RCC 7860 (cell line): ENCODE results near the gene SMURF2.
"Not testable (repeated sequence)": the region's sequence is repeated elsewhere in the genome, so short reads cannot be mapped to it uniquely, and the experiment has no call there.

Experiments used
- DNase-seq: peaks from one replicate; pipeline ENCODE4 v3.0.0-alpha.2; 2015; ENCODE audit warnings: low spot score
- FAIRE-seq: peaks from 2 replicates; lab custom pipeline; 2012; peaks lifted over from hg19 to GRCh38; lab: Jason Lieb, UNC

The SMURF2 gene

DNA sequence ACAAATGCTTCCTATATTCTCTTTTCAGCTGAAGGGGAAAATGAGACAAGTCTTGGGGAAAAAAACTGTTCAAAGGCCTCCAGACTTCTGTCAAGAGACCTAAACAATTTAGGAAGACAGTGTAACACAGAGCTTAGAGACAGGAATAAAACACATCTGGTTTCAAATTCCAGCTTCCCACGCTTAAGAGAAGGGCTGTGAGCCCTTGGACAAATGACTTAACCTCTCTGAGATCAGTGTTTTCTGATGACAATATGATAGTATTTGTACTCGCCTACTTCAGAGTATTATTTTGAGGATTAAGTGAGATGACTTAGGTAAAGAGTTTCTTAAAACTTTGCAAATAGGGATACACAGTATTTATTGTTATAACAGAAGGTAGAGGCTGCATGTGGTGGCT, 29.5 kb downstream of the SMURF2 start:
- DNase-seq (no peak), FAIRE-seq (no peak)

DNA sequence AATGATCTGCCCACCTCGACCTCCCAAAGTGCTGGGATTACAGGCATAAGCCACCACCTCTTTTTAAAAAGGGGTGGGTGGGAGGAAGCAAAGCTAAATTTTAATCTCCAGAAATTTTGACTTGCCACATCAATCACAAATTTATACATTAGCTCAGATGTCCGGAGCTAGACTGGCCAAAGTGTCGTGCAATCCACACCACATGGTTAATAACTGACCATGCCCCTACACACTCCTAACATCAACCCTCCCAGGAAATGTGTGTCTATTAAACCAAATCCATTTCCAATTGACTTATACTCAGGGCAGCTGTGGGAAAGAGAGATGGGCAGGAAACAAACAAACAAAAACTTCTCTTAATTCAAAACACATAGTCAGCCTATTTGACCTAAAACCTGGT, 29.9 kb downstream of the SMURF2 start:
- FAIRE-seq = peak; percentile 93
- DNase-seq = peak; percentile 62

DNA sequence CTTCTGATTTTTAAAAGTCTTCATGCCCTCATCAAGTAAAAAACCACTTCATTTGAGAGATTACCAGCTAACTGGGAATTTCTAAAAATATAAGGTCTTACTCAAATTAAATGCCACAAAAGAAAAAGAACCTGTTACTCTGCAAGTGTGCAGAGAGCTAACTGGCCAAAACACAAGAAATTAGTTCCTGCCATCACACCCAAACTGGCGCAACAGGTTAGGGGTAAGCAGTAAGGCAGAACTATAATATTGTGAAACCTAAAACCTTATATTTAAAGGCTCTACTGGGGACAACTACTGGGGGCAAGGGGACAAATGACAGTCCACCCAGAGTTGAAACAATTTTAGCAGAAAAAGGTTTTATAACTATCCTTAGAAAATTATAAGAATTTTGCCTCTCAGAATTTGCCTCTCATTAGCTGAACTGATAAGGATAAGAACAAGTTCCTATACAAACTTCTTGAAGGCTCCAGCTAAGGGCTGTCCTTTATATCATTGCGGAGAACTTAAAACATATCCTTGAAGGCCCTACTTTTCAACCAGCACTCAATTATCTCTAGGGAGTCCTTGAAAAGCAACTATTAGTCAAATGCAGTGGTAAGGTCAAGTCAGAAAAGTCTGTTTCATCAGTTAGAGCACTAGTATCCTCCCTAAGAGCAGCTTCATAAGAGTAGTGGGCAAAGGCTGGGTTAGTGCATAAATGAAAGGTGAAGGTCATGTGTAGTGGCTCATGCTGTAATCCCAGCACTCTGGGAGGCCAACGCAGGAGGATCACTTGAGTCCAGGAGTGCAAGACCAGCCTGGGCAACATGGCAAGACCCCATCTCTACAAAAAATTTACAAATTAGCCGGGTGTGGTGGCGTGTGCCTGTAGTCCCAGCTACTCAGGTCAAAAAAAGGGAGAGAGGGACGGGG, 31.5 kb downstream of the SMURF2 start:
- FAIRE-seq = no peak
- no peak for DNase-seq

DNA sequence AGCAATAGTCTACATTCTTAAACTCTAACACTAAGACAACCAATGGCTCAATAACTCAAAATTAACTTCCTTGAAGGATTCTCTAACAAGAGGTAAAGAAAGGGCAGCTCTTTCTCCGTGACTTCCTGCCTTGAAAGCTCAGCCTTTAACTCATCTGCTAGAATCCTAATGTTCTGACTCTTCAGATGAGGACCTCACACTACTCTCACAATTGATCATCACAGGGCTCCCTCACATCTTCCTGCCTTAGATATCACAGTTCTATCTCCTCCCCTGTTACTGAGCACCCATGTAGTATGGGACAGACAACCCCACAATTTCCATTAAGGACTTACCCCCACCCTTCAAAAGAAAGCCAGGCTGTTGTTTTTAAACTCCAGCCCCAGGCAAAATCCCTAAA, 33.5 kb downstream of the SMURF2 start:
- FAIRE-seq (no peak), DNase-seq (no peak)

DNA sequence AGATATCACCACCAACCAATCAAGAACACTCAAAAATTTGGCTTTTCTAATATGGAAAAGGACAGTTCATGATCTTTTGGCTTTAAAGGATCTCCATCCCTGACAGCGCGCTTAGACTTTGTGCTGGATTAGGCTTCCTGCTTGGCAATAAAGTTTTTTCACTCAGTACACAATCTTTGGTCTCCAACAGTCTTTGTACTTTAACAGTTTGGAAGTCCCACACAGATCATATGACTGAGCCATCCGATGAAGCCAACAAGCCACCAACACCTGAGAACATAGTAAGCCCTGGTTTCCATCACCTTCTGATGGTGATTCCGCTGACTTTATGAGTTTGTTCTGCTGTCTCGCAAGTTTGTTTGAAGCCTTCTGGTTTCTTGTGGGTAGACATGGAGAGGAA, 34.3 kb downstream of the SMURF2 start:
- no peak for FAIRE-seq
- no peak for DNase-seq

DNA sequence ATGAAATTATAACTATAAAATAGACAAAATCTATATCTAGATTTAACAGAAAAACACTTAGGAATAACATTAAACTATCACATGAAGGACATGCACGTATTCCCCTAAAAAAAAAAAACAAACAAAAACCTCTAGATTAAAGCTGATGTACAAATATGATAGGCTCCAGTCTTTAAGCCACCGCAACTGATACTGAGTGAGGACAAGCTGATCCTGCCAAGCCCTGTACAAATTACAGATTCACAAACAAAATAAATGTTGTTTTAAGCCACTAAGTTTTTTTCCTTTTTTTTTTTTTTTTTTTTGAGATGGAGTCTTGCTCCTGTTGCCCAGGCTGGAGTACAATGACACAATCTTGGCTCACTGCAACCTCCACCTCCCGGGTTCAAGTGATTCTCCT, 35.3 kb downstream of the SMURF2 start:
- FAIRE-seq = no peak
- DNase-seq = no peak

DNA sequence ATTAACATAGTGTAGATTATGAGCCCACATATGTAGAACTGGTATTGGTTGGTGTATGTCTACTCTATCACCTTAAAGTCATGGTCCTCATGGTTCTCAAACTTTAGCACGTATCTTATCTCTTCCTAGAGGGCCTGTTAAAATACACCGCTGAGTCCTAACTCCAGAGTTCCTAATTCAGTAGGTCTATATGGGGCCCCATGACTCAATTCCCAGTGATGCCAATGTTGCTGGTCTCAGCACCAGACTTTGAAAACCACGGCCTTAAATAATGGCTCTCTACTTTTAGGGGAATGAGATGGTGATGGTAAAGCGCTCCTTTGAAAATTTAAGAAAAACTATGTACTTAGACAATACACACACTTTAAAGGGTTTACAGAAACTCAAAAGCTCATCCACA, 36.6 kb downstream of the SMURF2 start:
- FAIRE-seq (no peak), DNase-seq (no peak)

DNA sequence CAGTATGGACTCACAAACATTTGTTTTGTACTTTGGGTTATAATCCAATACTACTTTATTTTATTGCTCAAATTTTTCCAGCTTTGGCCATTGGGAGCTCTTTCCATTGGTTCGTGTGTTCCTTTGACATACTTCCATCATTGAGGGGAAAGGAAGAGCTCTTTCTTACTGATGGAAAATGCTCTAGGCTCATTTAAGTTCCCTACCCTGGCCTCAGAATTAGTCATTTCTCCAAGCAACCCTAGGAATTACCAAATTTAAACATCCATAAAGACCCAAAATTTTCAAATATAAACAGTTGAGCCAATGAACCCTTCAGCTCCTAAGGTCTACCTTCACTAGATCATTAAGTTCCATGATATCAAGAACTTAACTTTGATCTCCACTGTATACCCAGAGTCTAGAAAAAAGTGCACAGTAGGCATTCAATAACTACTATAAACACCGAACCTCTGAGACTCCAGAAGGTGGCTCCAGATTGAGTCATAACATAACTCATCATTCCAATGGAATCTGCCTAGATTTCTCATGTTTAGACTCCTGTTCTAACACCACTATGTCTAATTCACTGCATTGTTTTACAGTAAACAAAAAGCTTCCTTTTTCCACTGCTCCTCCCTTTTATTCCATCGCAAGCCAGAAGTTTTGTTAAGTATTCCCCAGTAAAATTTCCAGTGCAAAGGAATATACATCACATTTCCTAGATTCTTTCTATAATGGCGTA, 39.0 kb downstream of the SMURF2 start:
- DNase-seq = peak; percentile 68
- FAIRE-seq = peak; percentile 78

DNA sequence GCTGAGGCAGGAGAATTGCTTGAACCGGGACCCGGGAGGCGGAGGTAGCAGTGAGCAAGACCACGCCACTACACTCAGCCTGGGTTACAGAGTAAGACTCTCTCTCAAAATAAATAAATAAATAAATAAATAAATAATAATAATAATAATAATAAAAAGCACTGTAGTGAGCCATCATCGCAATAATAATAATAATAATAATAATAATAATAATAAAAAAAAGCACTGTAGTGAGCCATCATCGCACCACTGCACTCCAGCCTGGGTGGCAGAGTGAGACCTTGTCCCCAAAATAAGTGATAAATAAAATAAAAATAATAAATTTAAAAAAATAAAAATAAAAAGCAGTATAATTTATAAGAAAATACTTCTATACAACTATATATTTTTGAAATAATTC, 40.3 kb downstream of the SMURF2 start:
- FAIRE-seq (no peak), DNase-seq (no peak)

DNA sequence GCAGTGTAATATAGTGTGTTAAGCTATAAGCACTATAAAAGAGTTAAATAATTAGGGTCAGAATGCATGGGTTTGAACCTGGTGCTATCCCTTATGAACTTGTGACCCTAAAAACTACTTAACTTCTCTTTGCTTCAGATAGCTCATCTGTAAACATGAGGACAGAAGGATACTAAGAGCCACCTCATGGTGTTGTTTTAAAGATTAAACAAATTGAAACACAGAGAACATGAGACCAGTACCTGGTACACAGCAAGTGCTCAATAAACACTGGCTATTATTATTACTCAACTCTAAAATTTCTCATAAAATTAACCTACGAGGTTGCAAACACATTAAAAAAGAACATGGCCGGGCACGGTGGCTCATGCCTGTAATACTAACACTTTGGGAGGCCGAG, 43.3 kb downstream of the SMURF2 start:
- FAIRE-seq = no peak

DNA sequence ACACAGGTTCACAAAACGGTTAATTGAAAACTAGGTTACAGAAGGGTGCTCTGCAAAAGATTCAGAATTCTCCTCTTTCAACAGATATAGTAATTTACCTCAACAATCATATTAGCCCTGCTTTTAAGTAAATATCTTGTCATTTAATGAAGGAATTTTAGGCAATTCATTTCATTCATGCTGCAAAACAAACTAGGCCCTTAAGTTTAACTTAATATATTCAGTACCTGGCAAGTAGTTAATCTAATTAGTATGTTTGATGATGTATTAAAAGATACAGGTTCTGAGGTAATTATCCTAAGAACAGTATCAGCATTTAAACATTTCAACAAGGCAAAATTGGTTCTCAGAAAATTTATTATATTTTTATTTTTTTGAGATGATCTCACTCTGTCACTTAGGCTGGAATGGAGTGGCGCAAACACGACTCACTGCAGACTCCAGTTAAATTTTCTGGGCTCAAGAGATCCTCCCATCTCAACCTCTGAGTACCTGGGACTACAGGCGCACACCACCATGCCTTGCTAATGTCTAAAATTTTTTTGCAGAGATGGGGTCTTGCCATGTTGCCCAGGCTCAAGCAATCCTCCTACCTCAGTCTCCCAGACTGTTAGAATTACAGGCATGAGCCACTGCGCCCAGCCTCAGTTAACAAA, 44.9 kb downstream of the SMURF2 start:
- DNase-seq = no peak
- FAIRE-seq = no peak

More for the DNA sequence above, 43.3 kb downstream of the SMURF2 start:
- DNase-seq = no peak

DNA sequence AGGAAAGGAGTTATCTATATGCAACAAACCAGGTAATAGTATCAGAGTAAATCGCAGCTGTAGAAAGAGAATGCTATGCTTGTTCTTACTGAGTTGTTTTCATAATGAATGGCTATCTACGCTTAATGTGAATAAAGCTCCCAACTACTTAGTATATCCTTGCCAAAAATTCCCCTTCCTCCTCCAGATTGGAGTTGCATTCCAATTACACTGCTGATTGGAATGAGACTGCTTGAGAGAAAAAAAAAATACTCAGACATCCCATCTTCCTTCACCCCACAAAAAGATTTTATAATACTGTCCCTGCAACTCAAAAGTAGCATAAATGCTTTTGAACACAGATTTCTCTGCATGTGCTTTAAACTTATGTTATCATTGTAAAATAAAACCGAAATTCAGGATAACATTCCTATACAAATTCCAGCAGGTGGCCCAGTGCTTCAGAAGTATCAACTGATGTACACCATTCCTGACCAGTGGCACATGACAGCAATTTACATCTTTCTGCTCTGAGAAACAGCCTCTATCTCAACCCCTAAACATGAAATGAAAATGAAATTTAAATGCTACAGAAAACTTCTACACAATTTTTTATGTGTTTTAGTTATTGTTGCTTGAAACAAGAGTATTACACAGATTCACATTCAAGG, 47.0 kb downstream of the SMURF2 start:
- no peak for FAIRE-seq

DNA sequence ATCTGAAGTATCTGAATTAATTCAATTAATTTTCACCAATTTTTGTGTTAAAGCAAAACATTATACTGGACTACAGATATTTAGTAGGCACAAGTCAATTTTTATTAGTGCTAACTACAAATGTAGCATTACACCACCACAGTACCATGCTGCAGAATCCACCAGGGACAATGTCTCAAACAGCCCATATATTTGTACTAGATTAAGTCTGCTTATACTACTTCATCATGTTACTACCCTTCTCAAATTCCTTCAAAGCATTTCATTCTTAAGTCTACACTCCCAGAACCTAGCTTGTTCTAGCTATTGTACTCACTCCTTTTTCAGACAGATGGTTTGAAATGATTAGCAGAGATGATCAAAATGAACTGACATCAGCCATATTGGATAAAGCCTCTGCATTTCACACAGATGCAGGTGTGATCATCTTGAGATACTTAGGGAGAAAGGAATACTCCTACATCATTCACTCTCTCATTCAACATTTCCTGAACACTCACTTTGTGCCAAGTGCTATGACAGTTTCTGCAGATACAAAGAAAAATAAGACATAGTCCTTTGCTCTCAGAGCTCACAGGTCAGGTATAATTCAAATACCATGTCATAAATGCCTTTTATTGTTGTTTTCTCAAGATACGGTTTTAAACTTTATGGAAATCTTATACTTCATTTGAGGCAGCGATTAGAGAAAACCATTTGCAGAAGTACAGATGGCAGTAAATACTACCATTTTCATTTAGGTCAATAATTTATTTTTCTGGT, 47.7 kb downstream of the SMURF2 start:
- no peak for DNase-seq
- no peak for FAIRE-seq

More for the DNA sequence above, 47.0 kb downstream of the SMURF2 start:
- DNase-seq = no peak

DNA sequence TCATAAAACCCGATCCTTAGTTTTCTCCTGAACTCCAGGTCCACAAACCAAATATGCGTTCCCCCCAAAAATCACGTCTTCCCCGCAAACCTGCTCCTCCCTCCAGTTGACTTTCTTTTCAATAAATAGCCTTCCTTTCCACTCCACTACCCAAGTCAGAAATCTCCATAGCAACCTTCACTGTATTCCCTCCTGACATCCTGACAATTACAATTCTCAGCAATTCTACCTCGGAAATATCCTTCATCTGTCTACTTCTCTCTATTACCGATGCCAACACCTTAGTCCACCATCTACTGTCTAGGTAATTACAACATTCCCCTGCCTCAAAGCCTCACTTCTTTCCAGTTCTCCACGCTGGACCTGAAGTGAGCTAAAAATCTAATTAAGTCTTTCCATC, 50.7 kb downstream of the SMURF2 start:
- FAIRE-seq (no peak), DNase-seq (no peak)

DNA sequence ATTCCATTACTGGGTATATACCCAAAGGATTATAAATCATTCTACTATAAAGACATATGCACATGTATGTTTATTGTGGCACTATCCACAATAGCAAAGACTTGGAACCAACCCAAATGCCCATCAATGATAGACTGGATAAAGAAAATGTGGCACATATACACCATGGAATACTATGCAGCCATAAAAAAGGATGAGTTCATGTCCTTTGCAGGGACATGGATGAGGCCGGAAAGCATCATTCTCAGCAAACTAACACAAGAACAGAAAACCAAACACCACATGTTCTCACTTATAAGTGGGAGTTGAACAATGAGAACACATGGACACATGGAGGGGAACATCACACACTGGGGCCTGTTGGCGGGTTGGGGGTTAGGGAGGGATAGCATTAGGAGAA, 51.9 kb downstream of the SMURF2 start:
- not testable (repeated sequence) for FAIRE-seq, DNase-seq

DNA sequence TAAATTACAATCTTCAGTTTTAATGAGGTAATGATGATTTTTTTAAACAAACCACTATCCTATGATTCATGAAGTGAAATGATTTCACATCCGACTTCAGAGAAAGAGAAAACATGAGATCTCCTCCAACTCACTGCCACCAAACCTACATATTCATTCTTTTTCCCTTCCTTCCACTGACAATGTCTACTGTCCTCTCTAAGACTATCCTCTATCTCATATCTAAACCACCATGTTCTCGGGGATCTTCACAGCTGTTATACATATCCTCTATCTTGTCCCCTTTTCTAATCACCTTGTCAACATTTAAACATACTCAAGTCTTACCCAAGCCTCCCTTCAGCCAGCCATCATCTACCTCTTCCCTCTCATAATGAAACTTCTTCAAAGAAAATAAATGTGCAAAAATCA, 53.5 kb downstream of the SMURF2 start:
- FAIRE-seq (no peak), DNase-seq (no peak)

DNA sequence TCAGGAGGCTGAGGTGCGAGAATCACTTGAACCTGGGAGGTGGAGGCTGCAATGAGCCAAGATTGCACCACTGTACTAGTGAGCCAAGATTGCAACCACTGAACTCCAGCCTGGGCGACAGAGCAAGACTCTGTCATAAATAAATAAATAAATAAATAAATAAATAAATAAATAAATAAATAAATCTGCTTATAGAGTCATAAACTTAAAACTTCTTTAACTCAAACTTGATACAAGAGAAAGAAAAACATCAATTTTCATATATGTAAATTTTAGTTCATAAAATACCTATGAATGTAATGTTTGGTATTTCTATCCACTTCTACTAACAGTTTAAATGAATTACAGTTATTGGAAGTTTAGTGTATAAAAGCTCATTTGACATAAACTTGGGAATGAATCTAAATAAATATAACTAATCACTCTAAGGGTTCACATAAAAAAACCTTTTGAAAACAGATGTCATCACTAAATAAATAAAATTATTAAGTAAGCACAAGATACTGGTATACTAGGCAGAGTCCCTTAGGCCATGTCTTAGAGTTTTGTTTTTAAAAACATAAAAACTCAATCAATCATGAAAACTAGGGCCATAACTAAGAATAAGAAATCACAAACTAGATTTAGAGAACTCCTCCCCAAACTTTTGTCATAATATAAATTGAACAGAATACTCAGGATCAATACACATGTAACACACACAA, 54.1 kb downstream of the SMURF2 start:
- FAIRE-seq = no peak

DNA sequence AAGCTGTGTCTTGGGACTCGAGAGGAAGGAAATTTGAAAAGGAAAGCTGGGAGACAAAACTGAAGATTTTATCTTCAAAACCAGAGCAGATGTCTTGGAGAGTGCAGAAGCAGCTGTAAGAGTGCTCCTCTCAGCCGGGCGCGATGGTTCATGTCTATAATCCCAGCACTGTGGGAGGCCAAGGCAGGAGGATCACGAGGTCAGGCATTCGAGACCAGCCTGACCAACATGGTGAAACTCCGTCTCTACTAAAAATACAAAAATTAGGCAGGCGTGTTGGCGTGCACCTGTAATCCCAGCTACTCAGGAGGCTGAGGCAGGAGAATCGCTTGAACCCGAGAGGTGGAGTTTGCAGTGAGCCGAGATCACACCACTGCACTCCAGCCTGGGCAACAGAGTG, 57.6 kb downstream of the SMURF2 start:
- DNase-seq, FAIRE-seq: not testable (repeated sequence)

More for the DNA sequence above, 54.1 kb downstream of the SMURF2 start:
- DNase-seq = no peak

DNA sequence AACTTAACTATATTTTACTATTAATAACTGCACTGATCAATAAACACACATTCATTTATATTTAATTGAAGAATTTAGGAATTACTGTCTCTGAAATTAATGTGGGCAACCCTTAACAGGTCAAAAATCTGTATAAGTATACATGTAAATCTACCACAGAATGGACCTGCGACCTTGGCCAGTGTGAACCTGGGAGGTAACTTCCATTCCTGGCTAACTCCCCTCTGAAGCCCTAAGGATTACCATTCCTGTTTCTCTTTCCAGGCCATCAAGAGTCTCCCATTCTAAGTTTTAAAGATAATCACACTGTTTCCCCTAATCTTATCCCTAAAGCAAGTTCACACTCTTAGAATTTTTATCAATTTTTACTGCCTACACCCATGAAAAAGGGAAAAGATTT, 58.1 kb downstream of the SMURF2 start:
- DNase-seq = no peak
- FAIRE-seq = no peak

DNA sequence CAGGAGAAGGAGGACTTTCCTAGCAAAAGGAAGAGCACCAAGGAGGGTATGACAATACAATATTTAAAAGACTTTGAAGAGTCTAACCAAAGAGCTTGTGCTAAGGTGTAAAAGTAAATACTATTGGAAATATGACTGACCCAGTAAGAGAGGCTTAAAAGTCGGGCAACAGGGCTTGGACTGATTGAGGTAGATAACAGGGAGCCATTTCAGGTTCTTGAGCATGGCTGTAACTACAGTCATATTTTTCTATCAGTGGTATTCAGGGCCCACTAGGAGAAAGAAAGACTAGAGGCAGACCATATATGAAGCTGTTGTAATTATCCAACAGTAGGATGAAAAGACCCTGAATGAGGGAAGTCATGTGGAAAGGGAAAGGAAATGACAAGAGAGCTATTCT, 62.3 kb downstream of the SMURF2 start:
- DNase-seq = no peak
- no peak for FAIRE-seq
